K562 (cell line): Measurements from ENCODE around the gene FRMD4A. TPM values are rescaled to one million over a fixed set of nuclear protein-coding genes. Genes with fewer than 3 reads are reported as not detected.

ENCODE experiments used
- ATAC-seq: fragments of 200-7000 bp; cut with Tn5 transposase; 3 replicates; pipeline ENCODE4 v1.9.1; 2020; ENCODE audit warnings: moderate library complexity
- BruUV-seq: library from RNA; stranded (reverse); fragments of 400-500 nt; replicated peaks from 2 replicates; lab custom pipeline; 2021; lab: Mats Ljungman, UMichigan
- CTCF ChIA-PET: fragments of 300-600 bp; formaldehyde crosslinking; extraction: SDS; loops from one replicate; lab custom pipeline; 2021; ENCODE audit warnings: low intra/inter-chr PET ratio; lab: Yijun Ruan, JAX
- POLR2A ChIA-PET: fragments of 300-600, 350-650 bp; sonication (Branson Sonifier 250); formaldehyde crosslinking; extraction: SDS; loops from one replicate; lab custom pipeline; 2021; ENCODE audit warnings: antibody characterized with exemption, inconsistent platforms; lab: Yijun Ruan, JAX
- DNase-seq, 4 experiments: peaks; one replicate each; pipeline versions ENCODE4 v3.0.0 to v3.0.0-alpha.2; 2011 to 2018; ENCODE audit warnings: low spot score in 3 of 4, mixed read lengths in 3 of 4; ENCODE audit errors: extremely low read depth in 1 of 4
- FAIRE-seq: peaks from 2 replicates; lab custom pipeline; 2011; peaks lifted over from hg19 to GRCh38; lab: Jason Lieb, UNC
- H2AFZ ChIP-seq: 2 replicates; pipeline ENCODE4 v1.6.0; 2011; ENCODE audit warnings: low read depth, low read length, control low read depth, inconsistent platforms
- H3K27ac ChIP-seq: fragments of 200-600 bp; 3 replicates; pipeline ENCODE4 v1.8.0; 2011; ENCODE audit warnings: low read depth, mild to moderate bottlenecking, control low read depth, inconsistent platforms, low read length, moderate library complexity, mixed read lengths; ENCODE audit errors: extremely low read depth
- H3K27me3 ChIP-seq, 2 experiments: fragments of 300-600 bp in 1 of 2; 2 replicates in 1 of 2; 3 replicates in 1 of 2; pipeline versions ENCODE4 v1.6.0 to v1.8.0; 2011; ENCODE audit warnings: inconsistent platforms in 2 of 2, low read length in 2 of 2, mild to moderate bottlenecking in 1 of 2, mixed read lengths in 1 of 2, moderate library complexity in 1 of 2; ENCODE audit not compliant: control insufficient read depth in 2 of 2, insufficient read depth in 2 of 2
- H3K36me3 ChIP-seq: fragments of 300-600 bp; 3 replicates; pipeline ENCODE4 v1.8.0; 2011; ENCODE audit warnings: mild to moderate bottlenecking, low read length, inconsistent platforms; ENCODE audit not compliant: control insufficient read depth, insufficient read depth
- H3K4me1 ChIP-seq, 2 experiments: fragments of 200-600 bp in 1 of 2; replicated peaks in 1 of 2; 2 replicates in 1 of 2; 3 replicates in 1 of 2; pipeline versions ENCODE4 v1.5.1 to v1.8.0; 2011; ENCODE audit warnings: inconsistent platforms in 2 of 2, low read length in 2 of 2, mild to moderate bottlenecking in 1 of 2, mixed read lengths in 1 of 2, moderate library complexity in 1 of 2; ENCODE audit not compliant: control insufficient read depth in 2 of 2, insufficient read depth in 2 of 2
- H3K4me2 ChIP-seq: 2 replicates; pipeline ENCODE4 v1.6.1; 2011; ENCODE audit warnings: low read length, control low read depth, inconsistent platforms, mixed read lengths; ENCODE audit not compliant: insufficient read depth
- H3K4me3 ChIP-seq: fragments of 200-600 bp; sonication (generic), shearing (Covaris generic); 2 replicates; pipeline ENCODE4 v1.5.1; 2016; ENCODE audit warnings: control low read depth, inconsistent platforms
- H3K79me2 ChIP-seq: fragments of 200-600 bp; 3 replicates; pipeline ENCODE4 v1.8.0; 2011; ENCODE audit warnings: low read length, inconsistent platforms; ENCODE audit not compliant: control insufficient read depth, insufficient read depth
- H3K9ac ChIP-seq, 2 experiments: 2 replicates each; pipeline versions ENCODE4 v1.6.0 to v1.6.1; 2011; ENCODE audit warnings: low read depth in 2 of 2, low read length in 2 of 2, control low read depth in 1 of 2, inconsistent platforms in 1 of 2, mild to moderate bottlenecking in 1 of 2, mixed read lengths in 1 of 2; ENCODE audit not compliant: insufficient read depth in 1 of 2
- H3K9me1 ChIP-seq: one replicate; pipeline ENCODE4 v1.6.0; 2011; ENCODE audit warnings: inconsistent platforms, mild to moderate bottlenecking, low read length, moderate library complexity; ENCODE audit not compliant: control insufficient read depth, insufficient read depth
- H3K9me3 ChIP-seq: replicated peaks from 2 replicates; pipeline ENCODE4 v1.5.1; 2011; ENCODE audit warnings: low read depth, low read length, inconsistent platforms; ENCODE audit not compliant: control insufficient read depth, insufficient read depth
- H4K20me1 ChIP-seq: replicated peaks from 2 replicates; pipeline ENCODE4 v1.6.1; 2011; ENCODE audit warnings: low read length, inconsistent platforms, mixed read lengths; ENCODE audit not compliant: control insufficient read depth, insufficient read depth
- MNT ChIP-seq, 2 experiments: fragments of 450-650 bp; conservative IDR thresholded peaks; 2 replicates each; pipeline ENCODE4 v1.6.1; 2017; ENCODE audit warnings: mild to moderate bottlenecking in 2 of 2, moderate library complexity in 2 of 2
- NR2F6 ChIP-seq: fragments of 450-650 bp; formaldehyde crosslinking; IDR thresholded peaks from 2 replicates; pipeline ENCODE4 v1.4.0; 2020; ENCODE audit warnings: mild to moderate bottlenecking
- TFE3 ChIP-seq: fragments of 450-650 bp; formaldehyde crosslinking; IDR thresholded peaks from 2 replicates; pipeline ENCODE4 v1.4.0; 2020; ENCODE audit warnings: mild to moderate bottlenecking, mixed read lengths
- ZNF592 ChIP-seq: fragments of 450-650 bp; IDR thresholded peaks from 2 replicates; pipeline ENCODE4 v1.6.1; 2017; ENCODE audit warnings: antibody characterized with exemption, mild to moderate bottlenecking
- WGBS: fragments of 100-300 bp; shearing (Covaris generic); methylation state at CpG from one replicate; pipeline ENCODE4 v1.1.6; 2016; ENCODE audit warnings: low coverage, mixed read lengths; ENCODE audit not compliant: insufficient coverage; ENCODE audit errors: missing lambda C conversion rate; 5-methylcytosine and 5-hydroxymethylcytosine counted together
- in situ Hi-C: fragments of 300-500 bp; cut with MboI; formaldehyde crosslinking; loops from 4 replicates; pipeline ENCODE4 v1.15.0; 2018; ENCODE audit warnings: inconsistent platforms, mixed read lengths
- intact Hi-C: fragments of 100-400 bp; cut with micrococcal nuclease; formaldehyde crosslinking; loops from 2 replicates; pipeline ENCODE4 v1.14.2; 2022
- polyA plus RNA-seq, 8 experiments: library from polyadenylated mRNA; depleted of rRNA in 4 of 8; stranded (reverse) in 5 of 8; unstranded in 3 of 8; fragments of >200 nt; fragmentation: Nextera tagmentation in 2 of 8; fragmentation: Illumina TruSeq in 1 of 8; extraction: Ambion mirVana in 2 of 8; extraction: Trizol in 1 of 8; gene quantifications; 2 replicates each; pipeline versions ENCODE4 v1.2.1 to v1.2.3, GENCODE V29; 2011 to 2014; ENCODE audit warnings: inconsistent platforms in 1 of 8, missing spikeins in 1 of 8
- total RNA-seq, 7 experiments: library from RNA; depleted of rRNA in 6 of 7; stranded (reverse); fragments of >200 nt in 6 of 7; fragmentation: Illumina TruSeq in 2 of 7; extraction: Trizol in 2 of 7; gene quantifications; 2 replicates each; pipeline versions ENCODE4 v1.2.1 to v1.2.3, GENCODE V29; 2011 to 2021; ENCODE audit warnings: low replicate concordance in 1 of 7

Gene FRMD4A
- total and polyA plus RNA-seq, 9 of the 15 experiments (the other 6 are each of a cell fraction or from before 2014, with no cell fraction given), result 0.80 to 5.2 (median 3.0) TPM

- TF ChIP-seq ZNF592, result no peak
Measured at GRCh38 chr10:13632884-13633440, 697.8 kb downstream of the FRMD4A start (continued).

- peaks cover 9% of the 10 kb centered on the region; the same call in 2 of the 3 replicates for H3K36me3 ChIP-seq
- CTCF ChIA-PET, result no interaction called here
- no peak overlapping the region for H3K4me2 ChIP-seq
- H3K9ac ChIP-seq, result no peak overlapping the region
- no peak overlapping the region for H2AFZ ChIP-seq
- 54% methylated on average over 3 of the region's 3 CpGs for WGBS
- DNase-seq (no peak), FAIRE-seq (no peak), ATAC-seq (no peak)
- no peaks in the 10 kb centered on the region for H3K79me2 ChIP-seq
- no peak overlapping the region for H3K27ac ChIP-seq
- no peak overlapping the region for H3K4me3 ChIP-seq
- BruUV-seq, result no TSS peak
- no peaks in the 10 kb centered on the region for H3K4me1 ChIP-seq
- no peaks in the 10 kb centered on the region for H3K9me3 ChIP-seq
- no peaks in the 10 kb centered on the region for H4K20me1 ChIP-seq
- in situ Hi-C loops, result no loop called here
- TF ChIP-seq TFE3 (CRISPR knock-in tag), result peak; percentile 50
- no peak for TF ChIP-seq NR2F6 (CRISPR knock-in tag)
- TF ChIP-seq MNT (conservative IDR thresholded peaks at IDR 0.05), result no peak
- H3K9me1 ChIP-seq, result no peaks in the 10 kb centered on the region
- H3K27me3 ChIP-seq, result no peaks in the 10 kb centered on the region
- POLR2A ChIA-PET, result no interaction called here
- intact Hi-C loops, result no loop called here
Measured at GRCh38 chr10:13632440-13632839, 698.3 kb downstream of the FRMD4A start.
